IPS-18a (cell line): Measurements from ENCODE around the gene PRKAG2.

Experiments
- H3K27ac ChIP-seq: one replicate; pipeline ENCODE4 v1.5.1; 2013; ENCODE audit warnings: low read length
- H3K27me3 ChIP-seq: one replicate; pipeline ENCODE4 v1.6.1; 2013; ENCODE audit warnings: mild to moderate bottlenecking, low read length; ENCODE audit not compliant: control insufficient read depth, insufficient read depth
- H3K36me3 ChIP-seq: one replicate; pipeline ENCODE4 v1.6.1; 2013; ENCODE audit warnings: low read depth, low read length; ENCODE audit not compliant: control insufficient read depth
- H3K4me1 ChIP-seq: one replicate; pipeline ENCODE4 v1.6.1; 2013; ENCODE audit warnings: low read depth, low read length; ENCODE audit not compliant: control insufficient read depth
- H3K4me3 ChIP-seq: one replicate; pipeline ENCODE4 v1.5.1; 2013; ENCODE audit warnings: low read length
- H3K9ac ChIP-seq: one replicate; pipeline ENCODE4 v1.6.1; 2013; ENCODE audit warnings: mild to moderate bottlenecking, low read length, moderate library complexity
- H3K9me3 ChIP-seq: one replicate; pipeline ENCODE4 v1.6.1; 2013; ENCODE audit warnings: low read depth, low read length; ENCODE audit not compliant: control insufficient read depth

Gene PRKAG2

GRCh38 chr7:151745706-151746105, 131.2 kb downstream of the PRKAG2 start:
- Histone ChIP-seq H3K27me3 (no peaks in the 10 kb centered on the region), H3K4me1 (peaks cover 7% of the 10 kb centered on the region), H3K4me3 (no peak overlapping the region), H3K9me3 (no peaks in the 10 kb centered on the region), H3K36me3 (no peaks in the 10 kb centered on the region), H3K9ac (no peak overlapping the region), H3K27ac (no peak overlapping the region)

- H3K27me3 ChIP-seq: no peaks in the 10 kb centered on the region
- no peak overlapping the region for H3K4me3 ChIP-seq
- H3K9ac ChIP-seq: no peak overlapping the region
- H3K27ac ChIP-seq: no peak overlapping the region
- H3K4me1 ChIP-seq: peaks cover 11% of the 10 kb centered on the region
- no peaks in the 10 kb centered on the region for H3K9me3 ChIP-seq
- no peaks in the 10 kb centered on the region for H3K36me3 ChIP-seq
Measured at GRCh38 chr7:151744656-151745638, 132.0 kb downstream of the PRKAG2 start.

GRCh38 chr7:151744051-151744580, 132.8 kb downstream of the PRKAG2 start:
- Histone ChIP-seq H3K9me3 (no peaks in the 10 kb centered on the region), H3K36me3 (no peaks in the 10 kb centered on the region), H3K27ac (no peak overlapping the region), H3K27me3 (no peaks in the 10 kb centered on the region), H3K4me3 (no peak overlapping the region), H3K4me1 (peaks cover 13% of the 10 kb centered on the region), H3K9ac (no peak overlapping the region)

GRCh38 chr7:151743481-151743983, 133.4 kb downstream of the PRKAG2 start:
- Histone ChIP-seq H3K27me3 (no peaks in the 10 kb centered on the region), H3K4me3 (no peak overlapping the region), H3K9me3 (no peaks in the 10 kb centered on the region), H3K4me1 (peaks cover 13% of the 10 kb centered on the region), H3K36me3 (no peaks in the 10 kb centered on the region), H3K9ac (no peak overlapping the region), H3K27ac (no peak overlapping the region)

GRCh38 chr7:151742713-151743480, 134.0 kb downstream of the PRKAG2 start:
- peaks cover 13% of the 10 kb centered on the region for H3K4me1 ChIP-seq
- no peak overlapping the region for H3K9ac ChIP-seq
- no peaks in the 10 kb centered on the region for H3K9me3 ChIP-seq
- no peaks in the 10 kb centered on the region for H3K36me3 ChIP-seq
- H3K27ac ChIP-seq: no peak overlapping the region
- no peaks in the 10 kb centered on the region for H3K27me3 ChIP-seq
- H3K4me3 ChIP-seq: no peak overlapping the region

GRCh38 chr7:151741585-151741984, 135.3 kb downstream of the PRKAG2 start:
- no peaks in the 10 kb centered on the region for H3K36me3 ChIP-seq
- no peak overlapping the region for H3K9ac ChIP-seq
- H3K4me3 ChIP-seq: no peak overlapping the region
- H3K27ac ChIP-seq: no peak overlapping the region
- peaks cover 17% of the 10 kb centered on the region for H3K4me1 ChIP-seq
- no peaks in the 10 kb centered on the region for H3K9me3 ChIP-seq
- no peaks in the 10 kb centered on the region for H3K27me3 ChIP-seq

GRCh38 chr7:151740081-151740851, 136.6 kb downstream of the PRKAG2 start:
- no peak overlapping the region for H3K9ac ChIP-seq
- no peak overlapping the region for H3K27ac ChIP-seq

GRCh38 chr7:151738925-151739324, 138.0 kb downstream of the PRKAG2 start:
- H3K9me3 ChIP-seq: no peaks in the 10 kb centered on the region
- H3K27ac ChIP-seq: no peak overlapping the region
- no peaks in the 10 kb centered on the region for H3K36me3 ChIP-seq
- H3K4me1 ChIP-seq: peaks cover 23% of the 10 kb centered on the region
- peaks cover 9% of the 10 kb centered on the region for H3K27me3 ChIP-seq
- no peak overlapping the region for H3K9ac ChIP-seq
- H3K4me3 ChIP-seq: no peak overlapping the region

More at GRCh38 chr7:151740081-151740851, 136.6 kb downstream of the PRKAG2 start:
- Histone ChIP-seq H3K36me3 (no peaks in the 10 kb centered on the region), H3K27me3 (peaks cover 8% of the 10 kb centered on the region), H3K4me3 (no peak overlapping the region), H3K4me1 (peaks cover 22% of the 10 kb centered on the region), H3K9me3 (no peaks in the 10 kb centered on the region)

GRCh38 chr7:151736403-151736909, 140.5 kb downstream of the PRKAG2 start:
- no peak overlapping the region for H3K4me3 ChIP-seq

GRCh38 chr7:151735851-151736402, 141.0 kb downstream of the PRKAG2 start:
- Histone ChIP-seq H3K36me3 (no peaks in the 10 kb centered on the region), H3K9ac (no peak overlapping the region), H3K4me3 (peak overlapping the region; percentile 18), H3K4me1 (peaks cover 16% of the 10 kb centered on the region), H3K27ac (no peak overlapping the region), H3K27me3 (peaks cover 9% of the 10 kb centered on the region), H3K9me3 (no peaks in the 10 kb centered on the region)

More at GRCh38 chr7:151736403-151736909, 140.5 kb downstream of the PRKAG2 start:
- Histone ChIP-seq H3K27ac (no peak overlapping the region), H3K9me3 (no peaks in the 10 kb centered on the region), H3K4me1 (peaks cover 16% of the 10 kb centered on the region), H3K27me3 (peaks cover 9% of the 10 kb centered on the region), H3K36me3 (no peaks in the 10 kb centered on the region), H3K9ac (no peak overlapping the region)
